Endodermal cell (in vitro differentiated cells): ENCODE results near the gene ZMAT1. TPM values are rescaled to one million over a fixed set of nuclear protein-coding genes. Genes with fewer than 3 reads are reported as not detected.

Source experiments
- DNase-seq: peaks from one replicate; pipeline ENCODE4 v3.0.0-alpha.2; 2017
- H3K27ac ChIP-seq: 2 replicates; pipeline ENCODE4 v1.5.1; 2013; ENCODE audit warnings: mild to moderate bottlenecking, low read depth, low read length, moderate library complexity
- H3K27me3 ChIP-seq: 2 replicates; pipeline ENCODE4 v1.6.1; 2013; ENCODE audit warnings: mild to moderate bottlenecking, low read length, moderate library complexity; ENCODE audit not compliant: insufficient read depth, control insufficient read depth, poor library complexity, severe bottlenecking
- H3K36me3 ChIP-seq: 2 replicates; pipeline ENCODE4 v1.7.0; 2013; ENCODE audit warnings: mild to moderate bottlenecking, low read length, moderate library complexity; ENCODE audit not compliant: control insufficient read depth, insufficient read depth
- H3K4me1 ChIP-seq: one replicate; pipeline ENCODE4 v1.7.0; 2013; ENCODE audit warnings: low read length; ENCODE audit not compliant: control insufficient read depth, insufficient read depth
- H3K4me3 ChIP-seq: 2 replicates; pipeline ENCODE4 v1.5.1; 2013; ENCODE audit warnings: mild to moderate bottlenecking, low read length, moderate library complexity
- H3K9ac ChIP-seq: 2 replicates; pipeline ENCODE4 v1.6.1; 2013; ENCODE audit warnings: mild to moderate bottlenecking, low read length, moderate library complexity; ENCODE audit not compliant: poor library complexity, severe bottlenecking; ENCODE audit errors: extremely low read depth
- H3K9me3 ChIP-seq: 2 replicates; pipeline ENCODE4 v1.6.1; 2013; ENCODE audit warnings: mild to moderate bottlenecking, low read length, moderate library complexity; ENCODE audit not compliant: control insufficient read depth
- H3K27ac Mint-ChIP-seq: 2 replicates; pipeline ENCODE4 v1.8.0; 2020; ENCODE audit warnings: mixed read lengths
- H3K27me3 Mint-ChIP-seq: 2 replicates; pipeline ENCODE4 v1.8.0; 2021; ENCODE audit warnings: mild to moderate bottlenecking, mixed read lengths; ENCODE audit not compliant: insufficient read depth
- H3K36me3 Mint-ChIP-seq: 2 replicates; pipeline ENCODE4 v1.8.0; 2020; ENCODE audit warnings: low read depth, mixed read lengths
- H3K4me1 Mint-ChIP-seq: 2 replicates; pipeline ENCODE4 v1.8.0; 2020; ENCODE audit warnings: mixed read lengths
- H3K4me3 Mint-ChIP-seq: 2 replicates; pipeline ENCODE4 v1.8.0; 2020; ENCODE audit warnings: mild to moderate bottlenecking, moderate library complexity, mixed read lengths
- H3K9me3 Mint-ChIP-seq: 2 replicates; pipeline ENCODE4 v1.8.0; 2020; ENCODE audit warnings: mild to moderate bottlenecking, mixed read lengths
- CTCF ChIP-seq: fragments of 200-600 bp; sonication (generic); conservative IDR thresholded peaks from 2 replicates; pipeline ENCODE4 v1.5.0; 2021; ENCODE audit warnings: antibody characterized with exemption, mild to moderate bottlenecking
- WGBS, 2 experiments: methylation state at CpG; one replicate each; pipeline versions ENCODE4 v1.1.5 to v1.1.7; 2013; ENCODE audit warnings: missing lambda C conversion rate in 2 of 2, mixed read lengths in 1 of 2; ENCODE audit not compliant: insufficient coverage in 1 of 2, insufficient read length in 1 of 2; 5-methylcytosine and 5-hydroxymethylcytosine counted together
- total RNA-seq, 2 donors: library from RNA; stranded (reverse); fragmentation: NEBNext Ultra II Directional in 1 of 2; extraction: Animal tissue kit (Norgen Biotek cat#: 25700) in 1 of 2; gene quantifications; 2 replicates in 1 of 2; 3 replicates in 1 of 2; pipeline ENCODE4 v1.2.1, GENCODE V29; 2021

ZMAT1 gene
- total RNA-seq, 2 donors from 2014 or later: 6.6 to 9.0 TPM

- 72% methylated on average over 1 of the region's 1 CpG; no CpG with 5 or more reads in 1 of the 2 experiments for WGBS, 2 experiments
- H3K27me3 Mint-ChIP-seq: no peaks in the 10 kb centered on the region
- DNase-seq: no peak
- H3K36me3 ChIP-seq: no peaks in the 10 kb centered on the region
- H3K4me3 ChIP-seq: no peak overlapping the region
- peaks cover 14% of the 10 kb centered on the region for H3K9me3 ChIP-seq
- no peak for TF ChIP-seq CTCF
- H3K4me1 ChIP-seq: no peaks in the 10 kb centered on the region
- peaks cover 20% of the 10 kb centered on the region for H3K4me1 Mint-ChIP-seq
- H3K27ac Mint-ChIP-seq: no peak overlapping the region
- no peaks in the 10 kb centered on the region for H3K36me3 Mint-ChIP-seq
- peaks cover 66% of the 10 kb centered on the region for H3K9me3 Mint-ChIP-seq
- no peak overlapping the region for H3K9ac ChIP-seq
- H3K4me3 Mint-ChIP-seq: no peak overlapping the region
- no peak overlapping the region for H3K27ac ChIP-seq
- no peaks in the 10 kb centered on the region for H3K27me3 ChIP-seq
Observed at GRCh38 chrX:101958139-101958538, 26.3 kb upstream of the ZMAT1 start.

- TF ChIP-seq CTCF: no peak
- Histone ChIP-seq H3K27ac (no peak overlapping the region), H3K4me3 (no peak overlapping the region), H3K4me1 (no peaks in the 10 kb centered on the region), H3K36me3 (no peaks in the 10 kb centered on the region), H3K9me3 (peaks cover 5% of the 10 kb centered on the region), H3K27me3 (no peaks in the 10 kb centered on the region), H3K9ac (no peak overlapping the region)
- peaks cover 69% of the 10 kb centered on the region for H3K9me3 Mint-ChIP-seq
- H3K27me3 Mint-ChIP-seq: no peaks in the 10 kb centered on the region
- DNase-seq: no peak
- no peak overlapping the region for H3K4me3 Mint-ChIP-seq
- H3K36me3 Mint-ChIP-seq: no peaks in the 10 kb centered on the region
- H3K27ac Mint-ChIP-seq: no peak overlapping the region
- WGBS, 2 experiments: 91% methylated on average over 1 of the region's 1 CpG; no CpG with 5 or more reads in 1 of the 2 experiments
- H3K4me1 Mint-ChIP-seq: peaks cover 20% of the 10 kb centered on the region
Observed at GRCh38 chrX:101957174-101957573, 25.3 kb upstream of the ZMAT1 start.

- Mint-ChIP-seq H3K9me3 (peaks cover 69% of the 10 kb centered on the region), H3K27ac (no peak overlapping the region), H3K4me1 (peaks cover 18% of the 10 kb centered on the region), H3K4me3 (no peak overlapping the region), H3K36me3 (no peaks in the 10 kb centered on the region), H3K27me3 (no peaks in the 10 kb centered on the region)
- DNase-seq: no peak
- 34% methylated on average over 2 of the region's 2 CpGs; no CpG with 5 or more reads in 1 of the 2 experiments for WGBS, 2 experiments
- no peak for TF ChIP-seq CTCF
- Histone ChIP-seq H3K27ac (no peak overlapping the region), H3K9ac (no peak overlapping the region), H3K4me1 (no peaks in the 10 kb centered on the region), H3K36me3 (no peaks in the 10 kb centered on the region), H3K4me3 (no peak overlapping the region), H3K9me3 (no peaks in the 10 kb centered on the region), H3K27me3 (no peaks in the 10 kb centered on the region)
Observed at GRCh38 chrX:101956556-101956955, 24.7 kb upstream of the ZMAT1 start.
